Activated T-cell treated with anti-CD3 and anti-CD28 coated beads for 48 hours (primary cell): ENCODE measurements around the gene FAM171A1.
A peak's percentile ranks its signal among the peaks of the same experiment; 100 is the strongest.
"Not testable (repeated sequence)": the region's sequence is repeated elsewhere in the genome, so short reads cannot be mapped to it uniquely, and the experiment has no call there.

ENCODE experiments used
- DNase-seq: peaks from one replicate; pipeline ENCODE4 v3.0.0-alpha.2; 2020; ENCODE audit warnings: low read depth

FAM171A1 gene

GRCh38 chr10:15290150-15290549, 80.9 kb downstream of the FAM171A1 start:
- DNase-seq, result no peak

DNA sequence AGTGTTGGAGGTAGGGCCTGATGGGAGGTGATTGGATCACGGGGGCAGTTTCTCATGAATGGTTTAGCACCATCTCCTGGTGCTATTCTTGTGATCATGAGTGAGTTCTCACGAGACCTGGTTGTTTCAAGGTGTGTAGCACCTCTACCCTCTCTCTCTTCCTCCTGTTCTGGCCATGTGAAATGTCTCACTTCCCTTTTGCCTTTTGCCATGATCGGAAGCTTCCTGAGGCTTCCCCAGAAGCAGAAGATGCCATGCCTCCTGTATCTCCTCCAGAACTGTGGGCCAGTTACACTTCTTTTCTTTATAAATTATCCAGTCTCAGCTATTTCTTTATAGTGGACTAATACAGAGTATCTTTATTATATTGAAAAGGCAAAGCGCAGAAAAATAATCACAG, 90.1 kb downstream of the FAM171A1 start:
- DNase-seq, result no peak

DNA sequence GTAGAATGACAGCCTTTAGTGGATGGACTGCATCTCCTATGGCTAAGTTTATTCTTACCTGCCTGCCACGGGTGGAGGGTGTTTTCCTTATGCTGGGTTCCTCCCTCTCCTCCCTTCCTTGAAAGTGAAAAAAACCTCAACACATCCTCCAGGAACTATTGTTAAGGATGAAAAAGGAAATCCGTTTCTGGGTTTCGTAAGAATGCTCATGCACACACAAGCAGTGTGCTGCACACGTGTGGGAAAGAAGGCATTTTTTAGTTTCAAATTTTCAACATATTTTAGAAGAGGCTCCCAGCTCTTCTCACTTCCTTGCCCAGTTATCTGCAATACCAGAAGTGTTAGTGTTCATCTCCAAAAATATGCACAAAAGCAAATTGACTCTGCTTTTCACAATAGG, 90.6 kb downstream of the FAM171A1 start:
- no peak for DNase-seq

- DNase-seq, result no peak
These were observed 91.9 kb downstream of the FAM171A1 start for GRCh38 chr10:15279236-15279635.

DNA sequence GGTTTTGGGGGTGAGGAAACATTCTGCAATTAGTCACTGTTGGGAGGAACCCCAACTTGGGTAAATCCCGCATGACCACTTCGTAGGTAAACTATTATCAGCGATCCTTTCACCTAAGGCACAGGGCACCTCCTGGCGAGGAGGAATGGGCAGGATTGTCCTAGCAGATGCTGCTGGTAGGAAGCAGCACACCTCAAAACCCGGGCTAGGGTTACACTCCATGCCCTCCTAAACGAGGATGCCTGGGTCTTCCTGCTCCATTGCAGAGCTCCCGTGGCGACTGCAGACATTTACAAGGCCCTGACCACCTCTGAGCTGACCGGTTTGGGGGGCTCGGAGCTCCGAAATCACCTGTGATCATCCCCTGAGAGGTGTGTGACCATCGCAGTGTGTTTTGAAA, 92.3 kb downstream of the FAM171A1 start:
- DNase-seq, result no peak

DNA sequence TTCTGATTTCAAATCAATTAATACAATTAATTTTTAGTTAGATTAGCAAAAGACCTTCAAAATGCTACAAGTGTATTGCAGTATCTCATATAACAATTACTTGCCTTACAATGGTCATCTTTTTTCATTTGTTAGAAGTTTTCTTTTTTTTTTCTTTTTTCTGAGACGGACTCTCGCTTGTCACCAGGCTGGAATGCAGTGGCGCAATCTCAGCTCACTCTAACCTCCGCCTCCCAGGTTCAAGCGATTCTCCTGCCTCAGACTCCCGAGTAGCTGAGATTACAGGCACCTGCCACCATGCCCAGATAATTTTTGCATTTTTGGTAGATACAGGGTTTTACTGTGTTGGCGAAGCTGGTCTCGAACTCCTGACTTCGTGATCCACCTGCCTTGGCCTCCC, 95.0 kb downstream of the FAM171A1 start:
- not testable (repeated sequence) for DNase-seq

- DNase-seq, result not testable (repeated sequence)
These were observed 101.3 kb downstream of the FAM171A1 start for GRCh38 chr10:15269838-15270237.

- DNase-seq, result no peak
These were observed 103.6 kb downstream of the FAM171A1 start for GRCh38 chr10:15267496-15267895.

DNA sequence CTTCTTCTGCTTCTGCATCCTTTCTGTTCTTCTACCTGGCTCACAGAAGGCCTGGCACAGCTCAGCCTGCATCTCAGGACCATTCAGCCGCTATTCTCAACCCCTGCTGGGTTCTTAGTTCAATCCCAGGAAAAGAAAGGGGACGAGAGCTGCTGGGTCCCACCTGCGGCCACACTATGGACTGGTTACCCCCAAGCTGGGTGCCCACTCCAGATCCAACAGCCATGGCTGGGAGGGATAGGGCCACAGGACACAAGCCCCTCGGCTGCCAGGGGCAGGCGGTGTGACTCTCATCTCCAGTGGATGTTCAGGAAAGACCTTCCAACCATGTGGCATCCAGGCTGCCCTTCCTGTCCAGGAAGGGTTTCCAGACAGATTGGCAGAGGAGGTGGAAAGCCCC, 105.0 kb downstream of the FAM171A1 start:
- DNase-seq, result no peak

DNA sequence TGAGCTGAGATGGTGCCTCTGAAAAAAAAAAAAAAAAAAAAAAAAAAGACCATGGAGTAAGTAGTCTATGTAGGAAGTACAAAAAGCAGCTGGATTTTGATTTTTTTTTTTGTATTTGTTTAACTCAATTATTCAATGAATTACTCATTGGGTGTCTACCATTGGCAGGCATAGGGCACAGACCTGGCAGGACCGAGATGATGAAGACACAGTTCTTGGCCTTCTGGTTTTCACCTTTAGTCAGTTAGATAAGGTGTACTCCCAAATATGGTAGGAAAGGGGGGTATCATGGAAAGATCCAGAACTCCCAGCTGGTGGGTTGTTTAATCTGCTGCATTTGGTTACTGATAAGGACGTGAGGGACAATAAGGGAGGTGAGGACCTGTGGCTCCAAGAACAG, 105.5 kb downstream of the FAM171A1 start:
- no peak for DNase-seq

DNA sequence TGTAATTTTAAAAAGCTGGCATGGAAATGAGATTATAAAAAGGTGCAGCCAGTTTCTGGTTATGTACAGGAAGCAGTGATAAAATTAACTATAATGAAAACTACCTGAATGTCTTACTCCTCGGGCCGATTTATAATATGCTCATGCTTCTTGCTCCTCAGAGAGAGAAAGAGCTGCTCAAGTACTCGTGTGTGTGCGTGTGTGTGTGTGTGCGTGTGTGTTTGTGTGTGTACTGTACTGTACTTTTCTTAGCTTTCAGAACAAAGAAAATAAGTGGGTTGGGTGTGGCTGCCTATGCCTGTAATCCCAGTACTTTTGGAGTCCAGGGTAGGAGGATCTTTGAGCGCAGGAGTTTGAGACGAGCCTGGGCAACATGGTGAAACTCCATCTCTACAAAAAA, 106.0 kb downstream of the FAM171A1 start:
- DNase-seq, result no peak

DNA sequence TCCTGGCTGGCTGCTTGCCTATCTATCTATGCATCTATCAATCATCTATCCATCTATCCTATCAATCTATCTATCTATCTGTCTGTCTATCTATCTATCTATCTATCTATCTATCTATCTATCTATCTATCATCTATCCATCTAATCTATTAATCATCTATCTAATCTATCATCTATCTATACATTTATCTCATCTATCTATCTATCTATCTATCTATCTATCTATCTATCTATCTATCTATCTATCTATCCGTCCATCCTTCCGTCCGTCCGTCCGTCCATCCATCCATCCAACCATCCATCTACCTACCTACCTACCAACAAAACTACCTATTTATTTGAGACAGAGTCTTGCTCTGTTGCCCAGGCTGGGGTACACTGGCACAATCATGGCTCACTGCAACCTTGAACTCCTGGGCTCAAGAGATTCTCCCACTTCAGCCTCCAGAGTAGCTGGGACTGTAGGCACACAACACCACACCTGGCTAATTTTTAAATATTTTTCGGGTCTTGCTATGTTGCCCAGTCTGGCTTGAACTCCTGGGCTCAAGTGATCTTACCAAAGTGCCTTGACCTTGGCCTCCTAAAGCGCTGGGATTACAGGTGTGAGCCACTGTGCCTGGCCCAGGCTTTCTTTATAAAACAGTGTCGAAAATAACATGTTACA, 107.3 kb downstream of the FAM171A1 start:
- DNase-seq, result no peak

GRCh38 chr10:15262036-15262713, 108.9 kb downstream of the FAM171A1 start:
- DNase-seq, result no peak

GRCh38 chr10:15259136-15259535, 112.0 kb downstream of the FAM171A1 start:
- DNase-seq, result no peak

DNA sequence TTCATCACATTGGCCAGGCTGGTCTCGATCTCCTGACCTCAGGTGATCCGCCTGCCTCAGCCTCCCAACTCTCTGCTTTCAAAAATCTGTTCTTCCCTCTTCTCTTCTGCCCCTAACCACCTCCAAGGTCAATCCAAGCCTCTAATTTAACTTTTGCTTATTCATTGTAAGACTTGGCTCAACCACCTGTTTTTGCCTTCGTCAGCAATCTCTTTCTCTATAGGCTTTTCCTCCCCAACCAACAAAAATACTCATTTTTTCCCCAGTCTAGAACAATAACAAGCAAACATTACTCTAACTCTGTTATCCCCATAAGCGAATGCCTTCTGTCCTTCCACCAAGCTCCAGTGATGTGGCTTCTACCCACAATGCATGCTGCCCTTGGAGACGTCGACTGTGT, 112.8 kb downstream of the FAM171A1 start:
- no peak for DNase-seq

DNA sequence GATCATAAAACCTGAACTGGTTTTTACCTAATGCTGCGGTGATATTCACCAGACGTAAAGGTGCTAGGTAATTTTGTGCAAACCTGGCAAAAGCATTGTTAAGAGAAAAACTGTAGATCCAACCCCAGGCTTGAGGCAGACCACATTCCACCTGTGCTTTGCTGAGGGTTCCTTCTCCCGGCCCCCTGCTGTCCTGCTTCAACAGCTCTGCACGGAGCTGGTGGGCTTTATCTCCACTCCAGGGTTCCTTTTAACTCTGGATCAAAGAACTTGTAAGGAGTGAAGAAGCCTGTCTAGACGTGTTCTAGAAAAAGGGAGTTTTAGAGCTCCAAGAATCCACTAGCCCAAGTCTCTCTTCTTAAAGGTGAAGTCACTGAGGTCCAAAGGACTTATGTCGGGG, 115.1 kb downstream of the FAM171A1 start:
- DNase-seq, result no peak

DNA sequence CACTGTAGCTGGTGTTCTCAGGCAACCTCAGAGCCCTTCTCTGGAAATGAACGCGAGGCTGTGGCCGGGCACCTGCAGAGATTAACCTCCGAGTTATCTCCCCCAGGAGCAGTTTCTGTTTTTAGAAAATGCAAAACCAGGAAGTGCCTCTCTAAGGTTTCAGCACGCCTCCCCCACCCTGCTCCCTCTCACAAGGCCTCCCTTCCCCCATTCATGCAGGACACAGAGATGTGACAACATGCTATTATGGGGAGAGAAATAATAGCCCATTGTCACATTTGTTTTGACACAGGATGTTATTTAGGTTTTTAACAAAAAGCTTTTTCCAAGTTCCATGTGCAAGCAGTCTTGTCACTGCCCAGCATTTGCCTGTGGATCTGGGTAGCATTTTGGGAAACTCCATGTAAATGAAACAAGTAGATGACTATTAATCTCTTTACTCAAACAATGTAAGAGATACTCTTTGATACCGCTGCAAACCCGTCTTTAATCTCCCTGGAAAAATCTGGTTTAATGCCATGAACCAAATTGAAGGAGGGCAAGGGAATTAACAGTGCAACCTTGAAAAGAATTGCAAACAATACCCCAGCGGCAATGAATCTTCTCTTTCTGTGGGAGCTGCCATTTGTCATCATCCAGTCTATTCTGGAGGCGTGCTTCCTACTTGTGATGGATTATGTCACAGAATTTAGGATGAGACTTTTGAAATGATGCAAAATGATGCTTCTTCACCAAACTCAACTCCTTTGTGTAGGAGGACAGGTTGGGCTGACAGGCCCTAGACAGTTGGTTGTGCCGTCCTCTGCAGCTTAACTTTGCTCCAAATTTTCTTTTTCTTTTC, 116.1 kb downstream of the FAM171A1 start:
- DNase-seq, result peak; percentile 19

DNA sequence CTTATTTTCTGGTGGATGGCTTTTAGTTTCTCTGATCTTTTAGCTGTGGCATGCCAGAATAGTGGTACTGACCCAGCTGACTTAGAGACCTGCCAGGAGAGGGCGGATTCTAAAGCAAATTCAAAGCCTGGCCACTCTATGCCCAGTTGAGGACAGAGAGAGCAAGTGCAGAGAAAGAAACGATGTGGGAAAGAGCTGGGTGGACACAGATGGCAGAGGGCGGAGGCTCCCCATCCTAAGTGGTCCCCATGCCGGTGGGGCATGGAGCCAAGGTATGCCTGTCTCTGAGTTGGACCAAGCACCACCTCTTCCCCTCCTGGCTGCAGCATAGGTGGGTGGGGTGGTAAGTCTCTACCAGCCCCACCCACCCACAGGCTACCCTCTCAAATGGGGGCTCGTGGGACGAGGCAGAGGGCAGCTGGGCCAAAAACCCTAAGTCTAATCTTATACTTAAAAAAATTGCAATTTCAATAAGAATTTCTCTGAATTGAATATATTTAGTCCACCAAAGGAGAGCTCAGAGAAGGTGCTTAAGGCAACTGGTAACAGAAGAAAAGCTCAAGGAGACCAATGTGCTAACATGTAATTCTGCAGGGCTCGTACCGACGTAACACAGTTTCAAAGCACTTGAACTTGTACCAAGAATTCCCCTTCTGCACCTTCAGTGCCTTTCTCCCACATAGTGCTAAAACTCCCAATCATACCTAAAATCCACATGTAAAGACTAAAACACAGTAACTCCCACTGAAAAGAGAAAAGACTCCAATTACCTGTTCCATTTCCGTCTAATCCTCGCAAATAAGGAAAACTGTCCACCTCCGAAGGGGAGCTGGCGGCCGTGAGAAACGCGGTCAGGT, 116.9 kb downstream of the FAM171A1 start:
- no peak for DNase-seq

GRCh38 chr10:15252396-15252795, 118.7 kb downstream of the FAM171A1 start:
- no peak for DNase-seq

DNA sequence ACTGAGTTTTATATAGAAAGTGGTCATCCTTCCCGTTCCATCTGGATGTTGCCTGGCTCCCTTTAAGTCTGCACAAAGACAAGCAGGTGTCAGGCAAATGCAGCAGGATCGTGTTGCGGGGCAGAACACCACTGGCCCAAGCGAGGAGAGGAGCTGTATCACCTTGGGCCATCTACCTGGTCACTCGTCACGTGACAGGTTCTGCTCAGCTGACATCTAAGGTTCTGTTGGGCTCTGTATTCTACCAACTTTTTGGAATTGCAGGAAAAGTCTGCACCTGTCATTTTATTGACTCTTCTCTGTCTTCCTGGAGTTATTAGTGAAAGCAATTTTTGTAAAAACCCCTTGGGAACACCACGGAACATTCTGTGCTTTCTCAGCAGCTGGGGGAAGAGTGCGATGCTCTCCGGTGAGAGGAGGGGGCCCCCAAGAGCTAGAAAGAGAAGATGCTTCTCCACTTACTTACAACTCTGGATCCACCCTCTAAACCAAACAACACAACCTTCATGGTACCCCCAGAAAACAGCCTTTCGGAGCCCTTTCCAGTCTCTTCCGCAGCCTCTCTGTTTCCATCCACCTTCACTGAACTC, 119.2 kb downstream of the FAM171A1 start:
- DNase-seq, result no peak

- DNase-seq, result peak; percentile 12
These were observed 125.6 kb downstream of the FAM171A1 start for GRCh38 chr10:15245530-15245929.
